Heart right ventricle (tissue), 16 donors: ENCODE measurements around the gene NAGLU. TPM values are rescaled to one million over a fixed set of nuclear protein-coding genes. Genes with fewer than 3 reads are reported as not detected.
A peak's percentile ranks its signal among the peaks of the same experiment; 100 is the strongest.
"Not testable (repeated sequence)": the region's sequence is repeated elsewhere in the genome, so short reads cannot be mapped to it uniquely, and the experiment has no call there.

Experiments used
- ATAC-seq, 8 donors: fragments of 200-7000 bp; cut with Tn5 transposase; one replicate each; pipeline ENCODE4 v1.9.1; 2020; ENCODE audit warnings: mild to moderate bottlenecking in 8 of 8, moderate library complexity in 8 of 8, moderate number of reproducible peaks in 1 of 8
- DNase-seq, 2 donors: peaks; one replicate each; pipeline ENCODE4 v3.0.0-alpha.2; 2020
- H3K27ac ChIP-seq, 10 donors: fragments of 200-600 bp; sonication (generic) in 2 of 10; one replicate each; pipeline versions ENCODE4 v1.5.0 to v1.8.0; 2020 to 2022; ENCODE audit warnings: mild to moderate bottlenecking in 3 of 10
- H3K27me3 ChIP-seq, 7 donors: fragments of 200-600 bp; one replicate each; pipeline ENCODE4 v1.8.0; 2021 to 2022; ENCODE audit warnings: mild to moderate bottlenecking in 2 of 7
- H3K36me3 ChIP-seq, 9 donors: fragments of 200-600 bp; sonication (generic) in 1 of 9; one replicate each; pipeline versions ENCODE4 v1.5.0 to v1.8.0; 2020 to 2022; ENCODE audit warnings: mild to moderate bottlenecking in 2 of 9
- H3K4me1 ChIP-seq, 9 donors: fragments of 200-600 bp; sonication (generic) in 1 of 9; one replicate each; pipeline versions ENCODE4 v1.5.0 to v1.8.0; 2020 to 2022; ENCODE audit warnings: mild to moderate bottlenecking in 4 of 9
- H3K4me3 ChIP-seq, 10 donors: fragments of 200-600 bp; sonication (generic) in 2 of 10; one replicate each; pipeline versions ENCODE4 v1.5.0 to v1.8.0; 2020 to 2022; ENCODE audit warnings: mild to moderate bottlenecking in 7 of 10, moderate library complexity in 2 of 10
- H3K9me3 ChIP-seq, 11 donors: fragments of 200-600 bp in 10 of 11; sonication (generic) in 2 of 11; one replicate each; pipeline versions ENCODE4 v1.5.0 to v1.8.0; 2013 to 2022; ENCODE audit warnings: mild to moderate bottlenecking in 2 of 11, control low read depth in 1 of 11, moderate library complexity in 1 of 11
- WGBS, 2 donors: extraction: QIAGEN DNeasy Blood & Tissue Kit; methylation state at CpG; one replicate each; pipeline ENCODE4 v1.1.7; 2013; ENCODE audit warnings: inconsistent platforms in 1 of 2; 5-methylcytosine and 5-hydroxymethylcytosine counted together
- intact Hi-C, 10 donors: fragments of 100-400 bp; cut with DNase I; formaldehyde crosslinking; loops; one replicate each; pipeline versions ENCODE4 v1.11.1 to v1.14.2; 2022
- polyA plus RNA-seq, 2 donors: library from polyadenylated mRNA; stranded (reverse); fragments of 200-250 nt; gene quantifications; one replicate each; pipeline ENCODE4 v1.2.3, GENCODE V29; 2013
- total RNA-seq, 10 donors: library from RNA; stranded (reverse); fragmentation: NEBNext Ultra II Directional in 3 of 10; extraction: Animal tissue kit (Norgen Biotek cat#: 25700) in 3 of 10; gene quantifications; one replicate each; pipeline versions ENCODE4 v1.2.1 to v1.2.4, GENCODE V29; 2021 to 2023
- TF ChIP-seq, protein P1 (sequence below), 9 donors: fragments of 200-600 bp; sonication (generic) in 2 of 9; IDR thresholded peaks; one replicate each; pipeline versions ENCODE4 v1.5.0 to v1.8.0; 2021 to 2022; ENCODE audit warnings: antibody characterized with exemption in 9 of 9, mild to moderate bottlenecking in 5 of 9, moderate library complexity in 1 of 9
- donor health status: Arrhythmogenic right ventricular cardiomyopathy.
- donor health status: ischemic (EF 13 %, LVEDD 7.1; RV severe dilation, severe dysfunction).
- donor health status: healthy with polysubstance abuse.
- donor health status: DM: no; HTN: yes; CAD: no.
- donor health status: DM: no; HTN: no; CAD: no.
- donor health status: ischemic (EF 25% LVEDD 6.9; RV normal size, moderate dysfunction).
- donor health status: ischemic (EF 25% LVEDD 5.7; RV mildly dilated, moderate dysfunction).
- donor health status: healthy.
- donor health status: DM: yes; HTN: yes; CAD: no.
- donor health status: Ischemic cardiomyopathy.
- donor health status: ischemic (EF 35%, LVEDD 5.7; RV mildly dilated, moderate dysfunction).
- donor health status: nonischemic (EF 11% LVEDD 7.7; RV severe dilation, severe dysfunction).
- donor health status: DM: yes; HTN: yes; CAD: no.
- donor health status: PGD.
- donor health status: ischemic (EF 29% LVEDD 5.4; RV normal size, mild dysfunction).
- donor health status: nonischemic (EF 23%, LVEDD 6.1; RV moderate dilation, normal function).

The NAGLU gene
- total and polyA plus RNA-seq, 12 donors, result 6.8 to 18.3 (median 12.7) TPM

- WGBS, 2 donors, result 65 to 75% methylated on average over 45 of the region's 45 CpGs
- Histone ChIP-seq H3K4me3 (peak overlapping the region in 9 of 10 donors; percentile 69 to 96 (median 88)), H3K27ac (peak overlapping the region in 6 of 10 donors; percentile 86 to 97 (median 92)), H3K9me3 (no peaks in the 10 kb centered on the region), H3K4me1 (peaks cover 7 to 39% (median 28%) of the 10 kb centered on the region in 9 donors), H3K36me3 (peaks cover 0 to 8% (median 0%) of the 10 kb centered on the region in 9 donors), H3K27me3 (peaks cover 0 to 9% (median 0%) of the 10 kb centered on the region in 7 donors)
- DNase-seq, result peak in 1 of 2 donors; percentile 26
- intact Hi-C loops, result no loop called here
- ATAC-seq, result peak in 5 of 8 donors; percentile 1 to 34 (median 8)
- TF ChIP-seq, protein P1, sequence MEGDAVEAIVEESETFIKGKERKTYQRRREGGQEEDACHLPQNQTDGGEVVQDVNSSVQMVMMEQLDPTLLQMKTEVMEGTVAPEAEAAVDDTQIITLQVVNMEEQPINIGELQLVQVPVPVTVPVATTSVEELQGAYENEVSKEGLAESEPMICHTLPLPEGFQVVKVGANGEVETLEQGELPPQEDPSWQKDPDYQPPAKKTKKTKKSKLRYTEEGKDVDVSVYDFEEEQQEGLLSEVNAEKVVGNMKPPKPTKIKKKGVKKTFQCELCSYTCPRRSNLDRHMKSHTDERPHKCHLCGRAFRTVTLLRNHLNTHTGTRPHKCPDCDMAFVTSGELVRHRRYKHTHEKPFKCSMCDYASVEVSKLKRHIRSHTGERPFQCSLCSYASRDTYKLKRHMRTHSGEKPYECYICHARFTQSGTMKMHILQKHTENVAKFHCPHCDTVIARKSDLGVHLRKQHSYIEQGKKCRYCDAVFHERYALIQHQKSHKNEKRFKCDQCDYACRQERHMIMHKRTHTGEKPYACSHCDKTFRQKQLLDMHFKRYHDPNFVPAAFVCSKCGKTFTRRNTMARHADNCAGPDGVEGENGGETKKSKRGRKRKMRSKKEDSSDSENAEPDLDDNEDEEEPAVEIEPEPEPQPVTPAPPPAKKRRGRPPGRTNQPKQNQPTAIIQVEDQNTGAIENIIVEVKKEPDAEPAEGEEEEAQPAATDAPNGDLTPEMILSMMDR (IDR thresholded peaks at IDR 0.05), result no peak
Observed at GRCh38 chr17:42553161-42553818, 17.2 kb downstream of the NAGLU start.

GRCh38 chr17:42553866-42554249, 17.8 kb downstream of the NAGLU start:
- TF ChIP-seq, protein P1 (IDR thresholded peaks at IDR 0.05), result peak in 1 of 9 donors; percentile 4
- Histone ChIP-seq H3K4me3 (peak overlapping the region; percentile 69 to 96 (median 86)), H3K27me3 (peaks cover 0 to 3% (median 0%) of the 10 kb centered on the region in 7 donors), H3K4me1 (peaks cover 7 to 34% (median 22%) of the 10 kb centered on the region in 9 donors), H3K9me3 (no peaks in the 10 kb centered on the region), H3K27ac (peak overlapping the region in 9 of 10 donors; percentile 86 to 97 (median 92)), H3K36me3 (peaks cover 0 to 8% (median 0%) of the 10 kb centered on the region in 9 donors)
- WGBS, 2 donors, result 47 to 55% methylated on average over 16 of the region's 16 CpGs
- peak in 6 of 8 donors; percentile 6 to 20 (median 16) for ATAC-seq
- DNase-seq, result no peak
- intact Hi-C loops, result no loop called here

- Histone ChIP-seq H3K27me3 (no peaks in the 10 kb centered on the region), H3K4me1 (peaks cover 7 to 34% (median 20%) of the 10 kb centered on the region in 9 donors), H3K36me3 (peaks cover 0 to 8% (median 0%) of the 10 kb centered on the region in 9 donors), H3K9me3 (no peaks in the 10 kb centered on the region), H3K4me3 (peak overlapping the region; percentile 69 to 96 (median 86)), H3K27ac (peak overlapping the region; percentile 47 to 97 (median 92))
- ATAC-seq, result peak; percentile 90 to 96 (median 96)
- TF ChIP-seq, protein P1 (IDR thresholded peaks at IDR 0.05), result peak in 1 of 9 donors; percentile 1
- WGBS, 2 donors, result 0% methylated on average over 77 to 82 of the region's 82 CpGs
- intact Hi-C loops, result no loop called here
- DNase-seq, result peak; percentile 89 to 92
Observed at GRCh38 chr17:42554250-42555121, 18.4 kb downstream of the NAGLU start.

GRCh38 chr17:42555122-42555622, 19.1 kb downstream of the NAGLU start:
- Histone ChIP-seq H3K9me3 (no peaks in the 10 kb centered on the region), H3K27ac (peak overlapping the region; percentile 47 to 97 (median 92)), H3K36me3 (peaks cover 0 to 8% (median 0%) of the 10 kb centered on the region in 9 donors), H3K27me3 (no peaks in the 10 kb centered on the region), H3K4me3 (peak overlapping the region; percentile 69 to 96 (median 86)), H3K4me1 (peaks cover 7 to 34% (median 20%) of the 10 kb centered on the region in 9 donors)
- peak in 3 of 8 donors; percentile 2 to 9 (median 4) for ATAC-seq
- DNase-seq, result no peak
- WGBS, 2 donors, result 25 to 26% methylated on average over 4 of the region's 4 CpGs
- intact Hi-C loops, result no loop called here
- TF ChIP-seq, protein P1 (IDR thresholded peaks at IDR 0.05), result no peak

DNA sequence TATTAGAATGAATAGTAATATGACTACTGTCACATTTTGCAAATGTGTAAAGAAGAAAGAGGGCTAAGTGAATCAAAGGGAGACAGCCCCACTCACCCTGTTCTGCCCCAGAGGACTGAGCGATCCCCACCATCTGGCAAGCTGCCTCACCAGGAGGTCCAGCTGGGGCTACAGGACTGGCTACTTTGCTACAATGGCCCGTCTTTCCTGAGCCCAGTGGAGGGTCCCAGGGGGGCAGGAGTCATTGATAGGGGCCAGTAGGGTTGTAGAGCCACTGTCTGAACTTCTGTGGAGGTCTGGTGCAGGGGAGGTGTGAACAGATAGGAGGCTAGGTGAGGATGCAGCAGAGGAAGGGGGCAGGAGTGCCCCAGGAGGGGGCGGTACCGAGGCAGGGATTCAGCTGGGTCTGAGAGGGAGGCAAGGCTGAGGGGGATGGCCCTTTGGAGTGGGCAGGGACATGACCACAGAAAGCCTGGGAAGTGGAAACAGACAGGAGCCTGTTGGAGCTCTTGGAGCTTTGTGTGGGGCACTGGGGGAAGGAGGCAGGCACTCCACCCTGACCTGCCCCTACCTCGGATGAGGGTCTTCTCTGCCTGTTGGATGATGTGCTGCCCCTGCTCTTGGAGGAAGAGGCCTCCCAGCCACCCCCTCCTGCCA, 20.0 kb downstream of the NAGLU start:
- intact Hi-C loops, H3K27me3 ChIP-seq, H3K36me3 ChIP-seq, ATAC-seq, H3K9me3 ChIP-seq, DNase-seq, H3K27ac ChIP-seq: not testable (repeated sequence)
- WGBS, 2 donors, result 58 to 71% methylated on average over 5 of the region's 5 CpGs
- Histone ChIP-seq H3K4me1 (peaks cover 7 to 36% (median 20%) of the 10 kb centered on the region in 9 donors), H3K4me3 (peak overlapping the region in 2 of 10 donors; percentile 88 to 96)
